Measurements from ENCODE around the gene KLK14.

KLK14 gene

GRCh38 chr19:51111606-51112005 lies 28.9 kb upstream of the KLK14 start:
- TF ChIP-seq CTCF (conservative IDR thresholded peaks at IDR 0.05; ENCODE audit: low read depth) = no peak
- no peak overlapping the region for H3K27ac ChIP-seq
- ChIA-PET CTCF (no interaction called here), POLR2A (ENCODE audit: low non-redundant PET) (no interaction called here)
- DNase-seq (ENCODE audit: low spot score) = no peak

DNA sequence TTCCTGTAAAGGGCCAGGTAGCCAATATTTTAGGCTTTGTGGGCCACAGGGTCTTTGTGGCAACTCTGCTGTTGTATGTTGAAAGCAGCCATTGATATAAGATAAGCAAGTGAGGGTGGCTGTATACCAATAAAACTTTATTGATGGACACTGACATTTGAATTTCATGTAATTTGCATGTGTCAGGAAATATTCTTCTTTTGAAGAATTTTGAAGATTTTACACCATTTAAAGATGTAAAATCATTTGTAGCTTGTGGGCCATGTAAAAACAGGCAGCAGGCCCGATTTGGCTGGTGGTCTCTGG lies 27.9 kb upstream of the KLK14 start:
- no peak for TF ChIP-seq CTCF (conservative IDR thresholded peaks at IDR 0.05; ENCODE audit: low read depth)
- CTCF ChIA-PET = interaction anchor here (0.8 kb wide), 1 partner anchor 18 kb away, joined by 3 read pairs; no protein-coding TSS in a partner anchor
- H3K27ac ChIP-seq = no peak overlapping the region
- POLR2A ChIA-PET (ENCODE audit: low non-redundant PET) = no interaction called here
- no peak for DNase-seq (ENCODE audit: low spot score)

DNA sequence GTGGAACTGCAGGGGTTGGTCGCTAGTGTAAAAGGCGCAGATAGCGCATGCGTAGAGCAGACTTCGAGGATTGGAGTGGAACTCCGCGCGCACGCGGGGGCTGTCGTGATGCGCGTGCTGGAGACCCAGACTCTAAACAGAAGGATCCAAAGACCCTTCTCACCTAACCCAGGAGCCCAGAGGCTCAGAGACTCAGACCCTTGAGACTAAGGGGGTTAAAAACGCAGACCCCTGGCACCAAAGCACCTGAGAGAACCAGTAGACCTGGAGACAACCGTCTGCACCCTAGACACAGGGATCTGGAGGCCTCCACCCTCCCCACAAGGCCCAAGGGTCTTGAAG lies 26.1 kb upstream of the KLK14 start:
- no peak for DNase-seq (ENCODE audit: low spot score)
- no peak for TF ChIP-seq CTCF (conservative IDR thresholded peaks at IDR 0.05; ENCODE audit: low read depth)
- POLR2A ChIA-PET (ENCODE audit: low non-redundant PET) = no interaction called here
- peak overlapping the region; percentile 72 for H3K27ac ChIP-seq
- CTCF ChIA-PET = interaction anchor here (0.6 kb wide), 1 partner anchor 11 kb away, joined by 3 read pairs; no protein-coding TSS in a partner anchor

DNA sequence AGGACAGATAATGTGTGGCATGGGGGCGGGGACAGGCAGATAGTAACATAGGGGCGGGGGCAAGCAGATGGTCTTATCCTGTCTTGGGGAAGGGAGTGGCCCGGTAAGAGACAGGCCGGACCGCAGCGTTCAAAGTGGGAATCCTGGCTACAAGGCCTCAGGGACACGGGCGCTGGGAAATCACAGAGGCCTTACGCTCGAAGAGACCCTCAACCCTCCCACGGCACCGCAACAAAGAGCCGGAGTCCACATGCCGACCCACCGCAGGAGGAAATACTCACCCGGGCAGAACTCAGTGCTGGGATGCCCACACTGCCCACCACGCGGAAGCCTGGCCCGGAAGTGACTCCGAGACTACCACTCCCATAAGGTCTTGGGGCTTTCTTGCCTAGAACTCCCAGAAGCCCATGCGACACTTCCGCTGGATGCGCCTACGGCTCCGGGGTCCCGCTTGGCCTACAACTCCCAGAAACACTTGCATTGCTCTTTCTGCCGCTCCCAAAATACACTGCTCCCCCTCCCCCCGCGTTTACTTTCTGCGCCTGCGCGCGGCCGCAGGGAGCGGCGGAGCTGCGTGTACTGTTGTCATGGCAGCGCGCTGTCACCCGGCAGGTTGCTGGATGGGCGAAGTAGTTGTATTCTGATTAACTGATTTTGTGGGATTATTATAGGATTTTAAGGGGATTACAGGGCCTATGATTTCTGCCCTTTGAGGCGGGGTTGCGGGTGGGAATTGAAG lies 25.5 kb upstream of the KLK14 start, which contains the start of gene CTU1:
Gene CTU1, minus strand, starts transcription at position 344 of the 739 bp plus-strand sequence. CDS start 3,840 bp downstream, outside the sequence.
- DNase-seq (ENCODE audit: low spot score) = peak; percentile 96
- POLR2A ChIA-PET (ENCODE audit: low non-redundant PET) = no interaction called here
- peak within 1 kb of the TSS; percentile 72 for H3K27ac ChIP-seq
- TF ChIP-seq CTCF (conservative IDR thresholded peaks at IDR 0.05; ENCODE audit: low read depth) = no peak
- CTCF ChIA-PET = interaction anchor here (0.6 kb wide), 1 partner anchor 12 kb away, joined by 3 read pairs; no protein-coding TSS in a partner anchor

- DNase-seq (ENCODE audit: low spot score) = peak; percentile 18
- ChIA-PET POLR2A (ENCODE audit: low non-redundant PET) (no interaction called here), CTCF (no interaction called here)
- TF ChIP-seq CTCF (conservative IDR thresholded peaks at IDR 0.05; ENCODE audit: low read depth) = no peak
- H3K27ac ChIP-seq = peak overlapping the region; percentile 72
Measured at GRCh38 chr19:51107406-51108065, 24.8 kb upstream of the KLK14 start.

DNA sequence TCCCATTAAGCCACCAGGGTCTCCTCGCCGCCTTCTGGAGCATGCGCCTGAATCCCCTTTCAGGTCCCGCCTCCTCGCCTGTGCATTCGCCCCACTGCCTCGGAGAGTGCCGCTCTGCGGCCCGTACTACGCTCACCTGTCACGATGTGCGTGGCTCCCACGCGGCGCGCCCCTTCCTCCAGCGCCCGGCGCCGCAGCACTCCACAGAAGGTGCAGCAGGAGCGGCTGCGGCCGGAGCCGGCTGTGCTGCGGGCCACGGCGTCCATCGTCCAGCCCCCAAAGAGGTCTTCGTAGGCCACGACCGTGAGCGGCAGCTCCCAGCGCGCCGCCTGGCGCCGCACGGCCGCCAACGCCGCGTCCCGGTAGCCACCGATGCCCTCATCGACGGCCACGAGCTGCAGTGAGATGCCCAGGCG lies 21.2 kb upstream of the KLK14 start:
- no peak for TF ChIP-seq CTCF (conservative IDR thresholded peaks at IDR 0.05; ENCODE audit: low read depth)
- DNase-seq (ENCODE audit: low spot score) = no peak
- H3K27ac ChIP-seq = no peak overlapping the region
- CTCF ChIA-PET = no interaction called here
- POLR2A ChIA-PET (ENCODE audit: low non-redundant PET) = no interaction called here

All from RWPE1 (cell line).